MM.1S (cell line): ENCODE data around the gene KIFAP3.

Experiments used
- CTCF ChIP-seq: fragments of 300-600 bp; sonication (generic); IDR thresholded peaks from 2 replicates; pipeline ENCODE4 v1.5.1; 2016; ENCODE audit warnings: antibody characterized with exemption, low read length, mixed read lengths
- EZH2phosphoT487 ChIP-seq: fragments of 300-600 bp; sonication (generic); IDR thresholded peaks from 2 replicates; pipeline ENCODE4 v1.6.1; 2018; ENCODE audit warnings: antibody characterized with exemption, low read length

GRCh38 chr1:170096806-170097340, 22.4 kb upstream of the KIFAP3 start:
- TF ChIP-seq CTCF (no peak), EZH2phosphoT487 (no peak)
